Activated CD8-positive, alpha-beta memory T cell treated with anti-CD3 and anti-CD28 coated beads, Interleukin-2, amount 10 ng/mL, durations not matched to agents 7 days and 5 days (primary cell): ENCODE measurements around the gene SLC6A8. TPM values are rescaled to one million over a fixed set of nuclear protein-coding genes. Genes with fewer than 3 reads are reported as not detected.
A peak's percentile ranks its signal among the peaks of the same experiment; 100 is the strongest.
"Not testable (repeated sequence)": the region's sequence is repeated elsewhere in the genome, so short reads cannot be mapped to it uniquely, and the experiment has no call there.

Experiments used
- ATAC-seq: fragments of 150-1000 bp; cut with Tn5 transposase; one replicate; pipeline ENCODE4 v1.10.0; 2021; ENCODE audit warnings: moderate library complexity
- CTCF ChIA-PET: fragments of 350-600 bp; sonication (Branson Sonifier 250); formaldehyde crosslinking; loops from one replicate; lab custom pipeline; 2021; ENCODE audit warnings: antibody characterized with exemption; lab: Charles Lee
- DNase-seq: peaks from one replicate; pipeline ENCODE4 v3.0.0-alpha.2; 2020
- H3K27ac Mint-ChIP-seq: one replicate; pipeline ENCODE4 v1.8.0; 2021; ENCODE audit warnings: mild to moderate bottlenecking, mixed read lengths
- H3K27me3 Mint-ChIP-seq: one replicate; pipeline ENCODE4 v1.8.0; 2021; ENCODE audit warnings: mixed read lengths
- H3K36me3 Mint-ChIP-seq: one replicate; pipeline ENCODE4 v1.8.0; 2021; ENCODE audit warnings: mild to moderate bottlenecking, mixed read lengths
- H3K4me1 Mint-ChIP-seq: one replicate; pipeline ENCODE4 v1.8.0; 2021; ENCODE audit warnings: mixed read lengths
- H3K4me3 Mint-ChIP-seq: one replicate; pipeline ENCODE4 v1.8.0; 2021; ENCODE audit warnings: mild to moderate bottlenecking, moderate library complexity, mixed read lengths
- H3K9me3 Mint-ChIP-seq: one replicate; pipeline ENCODE4 v1.8.0; 2022; ENCODE audit warnings: low read depth, mixed read lengths
- total RNA-seq, 2 experiments: library from RNA; stranded (reverse); gene quantifications; one replicate each; pipeline ENCODE4 v1.2.3, GENCODE V29; 2021

The SLC6A8 gene
- total RNA-seq, 2 experiments from 2014 or later = 0.93 to 1.1 TPM

- Mint-ChIP-seq H3K36me3 (peaks cover 15% of the 10 kb centered on the region), H3K9me3 (no peaks in the 10 kb centered on the region), H3K4me1 (peaks cover 41% of the 10 kb centered on the region), H3K27ac (peak overlapping the region; percentile 40), H3K27me3 (no peaks in the 10 kb centered on the region), H3K4me3 (peak overlapping the region; percentile 66)
- CTCF ChIA-PET = no interaction called here
- ATAC-seq (peak; percentile 1), DNase-seq (peak; percentile 40)
Measured at GRCh38 chrX:153725039-153725831, 37.5 kb downstream of the SLC6A8 start.

- H3K4me1 Mint-ChIP-seq = peaks cover 43% of the 10 kb centered on the region
- H3K27ac Mint-ChIP-seq = peak overlapping the region; percentile 40
- peaks cover 15% of the 10 kb centered on the region for H3K36me3 Mint-ChIP-seq
- peak overlapping the region; percentile 63 for H3K4me3 Mint-ChIP-seq
- CTCF ChIA-PET = interaction anchor here (1.7 kb wide), 1 partner anchor 9 kb away, joined by 7 read pairs; no protein-coding TSS in a partner anchor
- no peaks in the 10 kb centered on the region for H3K9me3 Mint-ChIP-seq
- DNase-seq = peak; percentile 40
- ATAC-seq = no peak
- H3K27me3 Mint-ChIP-seq = no peaks in the 10 kb centered on the region
Measured at GRCh38 chrX:153725832-153726285, 38.1 kb downstream of the SLC6A8 start.

- ATAC-seq = peak; percentile 11
- no peaks in the 10 kb centered on the region for H3K27me3 Mint-ChIP-seq
- no peaks in the 10 kb centered on the region for H3K9me3 Mint-ChIP-seq
Measured at GRCh38 chrX:153726286-153727122, 38.8 kb downstream of the SLC6A8 start.

GRCh38 chrX:153727123-153727931 is 39.6 kb downstream of the SLC6A8 start:
- peak overlapping the region; percentile 79 for H3K27ac Mint-ChIP-seq
- H3K36me3 Mint-ChIP-seq = peaks cover 27% of the 10 kb centered on the region

More at GRCh38 chrX:153726286-153727122, 38.8 kb downstream of the SLC6A8 start:
- CTCF ChIA-PET = interaction anchor here (1.0 to 1.7 kb wide), 3 partner anchors 8 to 221 kb away, joined by 3 to 7 read pairs (median 6); no protein-coding TSS in a partner anchor
- peak; percentile 77 for DNase-seq
- Mint-ChIP-seq H3K4me1 (peaks cover 49% of the 10 kb centered on the region), H3K36me3 (peaks cover 22% of the 10 kb centered on the region), H3K4me3 (peak overlapping the region; percentile 63), H3K27ac (peak overlapping the region; percentile 79)

GRCh38 chrX:153728095-153728494 is 40.4 kb downstream of the SLC6A8 start:
- Mint-ChIP-seq H3K27me3 (no peaks in the 10 kb centered on the region), H3K9me3 (no peaks in the 10 kb centered on the region), H3K4me1 (peaks cover 47% of the 10 kb centered on the region), H3K36me3 (peaks cover 26% of the 10 kb centered on the region), H3K27ac (peak overlapping the region; percentile 79), H3K4me3 (peak overlapping the region; percentile 63)
- no peak for ATAC-seq
- DNase-seq = no peak
- CTCF ChIA-PET = interaction anchor here (1.7 kb wide), 1 partner anchor 219 kb away, joined by 6 read pairs; no protein-coding TSS in a partner anchor

More at GRCh38 chrX:153727123-153727931, 39.6 kb downstream of the SLC6A8 start:
- peak; percentile 44 for DNase-seq
- ATAC-seq = no peak
- peak overlapping the region; percentile 63 for H3K4me3 Mint-ChIP-seq
- no peaks in the 10 kb centered on the region for H3K27me3 Mint-ChIP-seq
- CTCF ChIA-PET = interaction anchor here (1.0 to 1.7 kb wide), 3 partner anchors 8 to 220 kb away, joined by 3 to 7 read pairs (median 6); no protein-coding TSS in a partner anchor
- H3K9me3 Mint-ChIP-seq = no peaks in the 10 kb centered on the region
- H3K4me1 Mint-ChIP-seq = peaks cover 51% of the 10 kb centered on the region

GRCh38 chrX:153728951-153729631 is 41.4 kb downstream of the SLC6A8 start:
- Mint-ChIP-seq H3K36me3 (peaks cover 28% of the 10 kb centered on the region), H3K27me3 (no peaks in the 10 kb centered on the region), H3K4me3 (no peak overlapping the region), H3K4me1 (peaks cover 47% of the 10 kb centered on the region), H3K9me3 (no peaks in the 10 kb centered on the region), H3K27ac (peak overlapping the region; percentile 43)
- DNase-seq (no peak), ATAC-seq (no peak)
- CTCF ChIA-PET = no interaction called here

DNA sequence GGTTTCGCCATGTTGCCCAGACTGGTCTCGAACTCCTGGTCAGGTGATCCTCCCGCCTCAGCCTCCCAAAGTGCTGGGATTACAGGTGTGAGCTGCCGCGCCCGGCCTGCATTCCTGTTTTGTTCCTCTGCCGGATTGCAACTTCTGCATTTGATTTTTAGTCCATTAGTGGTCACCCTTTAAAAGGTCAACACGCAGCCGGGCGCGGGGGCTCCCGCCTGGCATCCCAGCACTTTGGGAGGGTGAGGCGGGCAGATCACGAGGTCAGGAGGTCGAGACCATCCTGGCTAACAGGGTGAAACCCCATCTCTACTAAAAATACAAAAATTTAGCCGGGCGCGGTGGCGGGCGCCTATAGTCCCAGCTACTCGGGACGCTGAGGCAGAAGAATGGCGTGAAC is 42.4 kb downstream of the SLC6A8 start:
- H3K27ac Mint-ChIP-seq, H3K27me3 Mint-ChIP-seq, H3K9me3 Mint-ChIP-seq, CTCF ChIA-PET, ATAC-seq, DNase-seq, H3K4me3 Mint-ChIP-seq: not testable (repeated sequence)
- H3K4me1 Mint-ChIP-seq = peaks cover 54% of the 10 kb centered on the region
- peaks cover 34% of the 10 kb centered on the region for H3K36me3 Mint-ChIP-seq

- Mint-ChIP-seq H3K4me3 (peak overlapping the region; percentile 61), H3K27ac (peak overlapping the region; percentile 86), H3K9me3 (peaks cover 2% of the 10 kb centered on the region), H3K4me1 (peaks cover 55% of the 10 kb centered on the region), H3K27me3 (no peaks in the 10 kb centered on the region), H3K36me3 (peaks cover 34% of the 10 kb centered on the region)
- DNase-seq (no peak), ATAC-seq (peak; percentile 38)
- CTCF ChIA-PET = no interaction called here
Measured at GRCh38 chrX:153731117-153731844, 43.6 kb downstream of the SLC6A8 start.

DNA sequence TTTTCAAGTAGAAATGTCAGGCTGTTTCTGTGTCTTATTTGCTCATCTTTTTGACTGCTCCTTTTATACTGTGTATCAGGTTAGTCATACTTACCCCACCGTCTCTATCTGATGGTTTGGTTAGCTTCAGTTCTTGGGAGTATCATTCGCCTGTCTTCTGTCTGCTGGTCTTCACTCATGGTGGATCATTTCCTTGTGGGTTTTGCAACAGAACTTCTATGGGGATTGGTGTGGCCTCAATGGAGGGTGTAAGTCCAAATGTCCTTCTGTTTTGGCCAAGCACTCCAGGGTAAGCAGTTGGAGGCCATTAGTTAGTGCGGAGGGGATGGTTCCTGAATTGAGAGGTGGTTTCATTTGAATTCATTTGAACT is 44.1 kb downstream of the SLC6A8 start:
- DNase-seq (no peak), ATAC-seq (no peak)
- Mint-ChIP-seq H3K36me3 (peaks cover 34% of the 10 kb centered on the region), H3K9me3 (peaks cover 2% of the 10 kb centered on the region), H3K4me3 (peak overlapping the region; percentile 61), H3K27ac (peak overlapping the region; percentile 86), H3K27me3 (no peaks in the 10 kb centered on the region), H3K4me1 (peaks cover 51% of the 10 kb centered on the region)
- CTCF ChIA-PET = no interaction called here

GRCh38 chrX:153732401-153732800 is 44.7 kb downstream of the SLC6A8 start:
- Mint-ChIP-seq H3K4me3 (no peak overlapping the region), H3K9me3 (peaks cover 2% of the 10 kb centered on the region), H3K27ac (no peak overlapping the region), H3K36me3 (peaks cover 34% of the 10 kb centered on the region), H3K4me1 (peaks cover 46% of the 10 kb centered on the region), H3K27me3 (no peaks in the 10 kb centered on the region)
- no peak for DNase-seq
- CTCF ChIA-PET = no interaction called here
- ATAC-seq = no peak

GRCh38 chrX:153733651-153734240 is 46.0 kb downstream of the SLC6A8 start:
- CTCF ChIA-PET = interaction anchor here (2.0 kb wide), 1 partner anchor 7 kb away, joined by 7 read pairs; no protein-coding TSS in a partner anchor
- H3K4me1 Mint-ChIP-seq = peaks cover 38% of the 10 kb centered on the region
- H3K27me3 Mint-ChIP-seq = no peaks in the 10 kb centered on the region
- peaks cover 2% of the 10 kb centered on the region for H3K9me3 Mint-ChIP-seq
- ATAC-seq (no peak), DNase-seq (no peak)
- no peak overlapping the region for H3K4me3 Mint-ChIP-seq
- no peak overlapping the region for H3K27ac Mint-ChIP-seq
- H3K36me3 Mint-ChIP-seq = peaks cover 31% of the 10 kb centered on the region
